ENCODE measurements around the gene DNAH3.
"Not testable (repeated sequence)": the region's sequence is repeated elsewhere in the genome, so short reads cannot be mapped to it uniquely, and the experiment has no call there.

DNAH3 gene

GRCh38 chr16:21150375-21151001 lies at the start of gene DNAH3:
TSS of gene DNAH3 (minus strand) at chr16:21150846. CDS start at chr16:21150319, 527 bp downstream.
- no peak for DNase-seq

DNA sequence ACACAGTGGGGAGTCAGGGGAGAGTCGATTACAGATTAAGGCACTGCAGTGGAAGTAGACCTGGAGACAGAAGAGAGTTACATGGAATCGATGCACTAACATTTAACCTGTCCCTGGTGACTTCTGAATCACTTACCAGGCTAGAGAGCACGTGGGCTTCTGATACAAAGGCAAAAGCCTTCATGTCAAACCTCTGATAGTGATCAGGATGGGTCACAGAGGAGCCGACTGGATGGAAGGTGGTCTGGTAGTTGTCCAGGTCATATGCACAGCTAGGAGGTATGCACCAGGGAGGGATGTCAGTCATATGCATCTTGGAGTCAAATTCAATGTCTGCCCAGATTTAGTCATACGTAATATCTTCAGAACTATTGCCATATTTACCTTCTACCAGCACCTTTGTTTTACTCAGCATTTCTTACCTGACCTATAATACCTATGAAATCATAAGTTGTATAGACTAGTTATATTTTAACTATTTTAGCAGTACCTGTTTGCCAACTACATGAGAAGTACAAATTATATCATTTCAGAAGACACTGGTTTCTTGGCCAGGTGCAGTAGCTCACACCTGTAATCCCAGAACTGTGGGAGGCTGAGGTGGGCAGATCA lies 49.1 kb upstream of the DNAH3 start:
- DNase-seq: no peak

DNA sequence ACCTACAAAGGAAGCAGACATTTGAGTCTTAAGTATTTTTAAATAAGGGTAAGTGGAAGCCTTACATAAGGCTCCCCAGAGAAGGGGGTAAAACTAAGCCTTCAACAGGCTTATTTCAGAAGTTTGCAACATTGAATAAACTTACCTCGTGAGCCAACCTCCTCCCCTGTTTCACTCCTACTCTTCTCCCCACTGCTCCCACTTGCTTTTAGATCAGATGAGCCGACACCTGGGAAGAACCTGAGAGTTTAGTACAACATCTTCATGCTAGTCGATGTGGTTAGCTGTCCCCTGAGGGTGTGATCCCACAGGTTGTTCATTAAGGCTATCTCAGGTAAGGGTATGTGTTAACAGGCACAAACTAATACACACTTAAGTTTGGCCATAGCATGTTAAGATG lies 47.0 kb upstream of the DNAH3 start:
- no peak for DNase-seq

GRCh38 chr16:21197112-21197511 lies 46.5 kb upstream of the DNAH3 start:
- peak; percentile 25 for DNase-seq

- not testable (repeated sequence) for DNase-seq
These were observed 44.7 kb upstream of the DNAH3 start for GRCh38 chr16:21195330-21195729.

GRCh38 chr16:21194771-21195301 lies 44.2 kb upstream of the DNAH3 start:
- no peak for DNase-seq

DNA sequence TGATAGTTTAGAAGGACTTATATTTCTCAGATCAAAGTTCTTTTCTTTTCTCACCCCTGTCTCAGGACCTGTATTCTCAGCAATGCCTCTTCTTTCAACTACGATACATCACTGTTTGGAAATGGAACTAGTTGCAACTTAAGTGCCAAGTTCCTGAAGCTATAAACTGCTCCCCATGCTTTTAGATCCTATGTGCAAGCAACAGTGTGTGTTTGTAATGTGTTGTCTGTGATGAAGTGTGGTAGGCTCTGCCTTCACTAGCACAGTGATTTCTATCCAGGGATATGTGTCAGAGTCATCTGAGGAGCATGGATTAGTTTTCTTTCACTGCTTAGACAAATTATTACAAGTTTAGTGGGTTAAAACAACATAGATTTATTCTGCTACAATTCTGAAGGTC lies 42.3 kb upstream of the DNAH3 start:
- no peak for DNase-seq

DNA sequence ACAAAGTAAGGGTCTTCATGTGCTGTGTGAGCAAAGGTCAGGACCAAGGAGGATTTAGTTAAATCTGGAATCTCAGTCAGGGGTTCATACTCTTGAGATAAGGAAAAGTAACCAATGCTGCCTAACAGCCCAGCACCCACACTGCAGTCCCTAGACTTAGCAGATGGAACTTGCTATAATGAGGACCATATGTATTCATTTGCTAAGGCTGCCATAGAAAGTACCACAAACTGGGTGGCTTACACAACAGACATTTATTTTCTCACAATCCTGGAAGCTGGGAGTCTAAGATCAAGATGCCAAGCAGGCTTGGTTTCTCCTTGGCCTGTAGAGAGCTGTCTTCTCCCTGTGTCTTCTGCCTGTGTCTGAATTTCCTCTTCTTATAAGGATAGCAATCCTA lies 40.0 kb upstream of the DNAH3 start:
- DNase-seq: no peak

- DNase-seq: no peak
These were observed 39.4 kb upstream of the DNAH3 start for GRCh38 chr16:21190013-21190412.

DNA sequence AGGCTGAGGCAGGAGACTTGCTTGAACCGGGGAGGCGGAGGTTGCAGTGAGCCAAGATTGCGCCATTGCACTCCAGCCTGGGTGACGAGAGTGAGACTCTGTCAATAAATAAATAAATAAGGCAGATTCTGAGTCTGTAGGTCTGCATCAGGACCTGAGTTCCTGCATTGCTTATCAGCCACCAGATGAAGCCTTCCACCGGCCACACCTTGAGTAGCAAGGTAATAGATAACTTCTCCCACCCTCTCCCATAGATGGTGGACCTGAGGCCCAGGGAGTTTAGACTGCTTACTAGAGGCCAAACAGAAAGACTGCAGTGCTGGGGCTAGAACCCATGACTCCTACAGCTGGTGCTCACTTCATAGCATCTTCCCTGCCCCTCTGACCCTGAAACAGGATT lies 38.7 kb upstream of the DNAH3 start:
- no peak for DNase-seq

- DNase-seq: no peak
These were observed 35.7 kb upstream of the DNAH3 start for GRCh38 chr16:21186326-21186691.

DNA sequence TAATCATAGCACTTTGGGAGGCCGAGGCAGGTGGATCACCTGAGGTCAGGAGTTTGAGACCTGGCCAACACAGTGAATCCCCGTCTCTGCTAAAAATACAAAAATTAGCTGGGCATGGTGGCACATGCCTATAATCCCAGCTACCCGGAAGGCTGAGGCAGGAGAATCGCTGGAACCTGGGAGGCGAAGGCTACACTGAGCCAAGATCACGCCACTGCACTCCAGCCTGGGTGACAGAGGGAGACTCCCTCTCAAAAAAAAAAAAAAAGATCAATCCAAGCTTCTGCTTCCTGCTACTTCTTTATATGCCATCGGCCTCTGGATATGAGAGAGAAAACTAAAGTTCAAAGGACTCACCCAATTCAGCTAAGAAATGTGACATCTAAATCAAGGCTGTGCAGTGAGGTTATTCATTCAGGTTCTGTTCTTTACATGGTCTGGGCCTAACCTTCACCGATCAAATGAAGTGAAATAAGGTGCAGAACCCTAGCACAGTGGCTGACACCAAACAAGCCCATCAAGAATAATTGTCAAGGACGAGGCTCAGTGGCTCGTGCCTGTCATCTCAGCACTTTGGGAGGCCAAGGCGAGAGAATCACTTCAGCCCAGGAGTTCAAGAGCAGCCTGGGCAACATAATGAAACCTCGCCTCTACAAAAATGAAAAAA lies 35.1 kb upstream of the DNAH3 start:
- no peak for DNase-seq

- no peak for DNase-seq
These were observed 34.2 kb upstream of the DNAH3 start for GRCh38 chr16:21184834-21185233.

DNA sequence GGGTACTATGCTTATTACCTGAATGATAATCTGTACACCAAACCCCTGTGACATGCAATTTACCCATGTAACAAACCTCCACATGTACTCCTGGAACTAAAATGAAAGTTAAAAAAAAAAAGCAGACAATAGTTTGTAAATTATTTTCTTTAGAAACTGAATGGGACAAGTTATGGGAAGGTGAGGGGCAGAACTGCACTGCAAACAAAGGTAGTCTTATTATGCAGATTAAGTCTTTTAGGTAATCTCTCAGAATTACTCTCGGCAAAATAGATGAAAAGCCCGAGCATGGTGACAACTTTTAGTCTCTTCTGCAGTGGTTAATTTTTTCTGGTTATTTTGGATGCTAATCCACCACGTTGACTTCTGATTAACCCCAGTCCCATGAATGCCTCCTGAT lies 33.3 kb upstream of the DNAH3 start:
- DNase-seq: no peak

GRCh38 chr16:21179983-21180365 lies 29.3 kb upstream of the DNAH3 start:
- DNase-seq: no peak

GRCh38 chr16:21179126-21179982 lies 28.7 kb upstream of the DNAH3 start:
- DNase-seq: no peak

- DNase-seq: no peak
These were observed 24.8 kb upstream of the DNAH3 start for GRCh38 chr16:21175397-21175796.

- no peak for DNase-seq
These were observed 22.0 kb upstream of the DNAH3 start for GRCh38 chr16:21172650-21173049.

DNA sequence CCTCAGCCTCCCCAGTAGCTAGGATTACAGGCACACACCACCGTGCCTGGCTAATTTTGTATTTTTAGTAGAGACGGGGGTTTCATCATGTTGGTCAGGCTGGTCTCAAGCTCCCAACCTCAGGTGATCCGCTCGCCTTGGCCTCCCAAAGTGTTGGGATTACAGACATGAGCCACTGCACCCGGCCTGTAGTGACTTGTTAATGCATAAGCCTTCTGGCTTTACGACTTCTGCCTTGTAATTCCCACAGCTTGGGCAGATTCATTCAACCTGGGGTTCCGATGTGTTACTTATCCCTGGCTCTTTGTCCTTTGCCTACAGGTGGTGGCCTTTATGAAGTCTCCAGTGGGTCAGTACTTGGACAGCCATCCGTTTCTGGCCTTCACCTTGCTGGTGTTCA lies 19.5 kb upstream of the DNAH3 start:
- DNase-seq: not testable (repeated sequence)

DNA sequence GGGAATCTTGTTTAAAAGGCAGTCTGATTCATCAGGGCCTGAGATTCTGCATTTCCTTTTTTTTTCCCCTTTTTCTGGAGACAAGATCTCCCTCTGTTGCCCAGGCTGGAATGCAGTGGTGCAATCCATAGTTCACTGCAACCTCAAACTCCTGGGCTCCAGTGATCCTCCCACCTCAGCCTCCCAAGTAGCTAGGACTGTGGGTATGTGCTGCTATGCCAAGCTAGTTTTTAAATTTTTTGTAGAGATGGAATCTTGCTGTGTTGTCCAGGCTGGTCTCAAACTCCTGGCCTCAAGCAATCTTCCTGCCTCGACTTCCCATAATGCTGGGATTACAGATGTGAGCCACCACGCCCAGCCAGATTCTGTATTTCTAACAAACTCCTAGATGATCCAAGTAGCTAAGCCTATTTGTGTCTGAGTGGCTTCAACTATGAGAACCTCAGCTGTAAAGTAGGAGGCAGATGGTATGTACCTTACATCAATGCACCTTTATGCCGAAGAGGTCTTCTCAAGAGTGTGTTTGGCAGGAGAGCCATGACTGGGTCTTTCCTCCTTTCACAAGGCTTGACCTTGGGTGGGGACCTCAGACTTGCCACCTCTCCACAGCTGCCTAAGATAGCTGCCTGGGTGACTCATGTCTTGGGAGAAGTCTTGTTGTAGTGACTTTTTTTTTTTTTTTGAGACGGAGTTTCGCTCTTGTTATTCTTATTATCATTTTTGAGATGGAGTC lies 18.8 kb upstream of the DNAH3 start:
- DNase-seq: no peak

DNA sequence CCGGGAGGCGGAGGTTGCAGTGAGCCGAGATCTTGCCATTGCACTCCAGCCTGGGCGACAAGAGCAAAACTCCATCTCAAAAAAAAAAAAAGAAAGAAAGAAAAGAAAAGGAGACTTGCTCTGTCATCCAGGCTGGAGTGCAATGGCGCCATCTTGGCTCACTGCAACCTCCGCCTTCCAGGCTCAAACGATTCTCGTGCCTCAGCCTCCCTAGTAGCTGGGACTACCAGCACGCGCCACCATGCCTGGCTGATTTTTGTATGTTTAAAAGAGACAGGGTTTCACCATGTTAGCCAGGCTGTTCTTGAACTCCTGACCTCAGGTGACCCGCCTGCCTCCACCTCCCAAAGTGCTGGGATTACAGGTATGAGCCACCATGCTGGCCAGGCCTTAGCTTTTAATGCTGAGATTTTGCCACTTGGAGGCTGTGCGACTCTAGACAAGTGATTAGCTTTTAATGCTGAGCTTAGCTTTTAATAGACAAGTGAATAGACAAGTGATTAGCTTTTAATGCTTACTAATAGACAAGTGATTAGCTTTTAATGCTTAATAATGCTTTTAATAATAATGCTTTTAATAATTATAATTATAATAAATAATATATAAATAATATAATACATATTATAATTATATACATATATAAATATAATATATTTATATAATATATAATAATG lies 17.4 kb upstream of the DNAH3 start:
- no peak for DNase-seq

GRCh38 chr16:21167360-21167759 lies 16.7 kb upstream of the DNAH3 start:
- DNase-seq: no peak
